GM23338 (cell line): Measurements from ENCODE around the gene EYA3.

Source experiments
- CTCF ChIP-seq, 2 experiments: fragments of 200-600 bp in 1 of 2; sonication (generic) in 1 of 2; conservative IDR thresholded peaks; 2 replicates each; pipeline versions ENCODE4 v1.5.1 to v1.6.1; 2016 to 2017; ENCODE audit warnings: antibody characterized with exemption in 2 of 2, low read depth in 2 of 2, mild to moderate bottlenecking in 2 of 2, moderate library complexity in 1 of 2
- EZH2 ChIP-seq: fragments of 200-600 bp; sonication (generic); IDR thresholded peaks from one replicate; pipeline ENCODE4 v1.8.0; 2017; ENCODE audit warnings: antibody characterized with exemption, mild to moderate bottlenecking, low read depth; ENCODE audit not compliant: unreplicated experiment
- EZH2phosphoT487 ChIP-seq: fragments of 200-600 bp; sonication (generic); IDR thresholded peaks from one replicate; pipeline ENCODE4 v1.8.1; 2018; ENCODE audit warnings: antibody characterized with exemption; ENCODE audit not compliant: unreplicated experiment
- POLR2AphosphoS5 ChIP-seq: IDR thresholded peaks from 2 replicates; pipeline ENCODE4 v1.6.1; 2016; ENCODE audit warnings: antibody characterized with exemption, low read depth
- STAT1 ChIP-seq: IDR thresholded peaks from one replicate; pipeline ENCODE4 v1.6.1; 2016; ENCODE audit warnings: antibody characterized with exemption; ENCODE audit not compliant: unreplicated experiment
- ZNF114 ChIP-seq: fragments of 250-450 bp; sonication (Bioruptor Pico); IDR thresholded peaks from 2 replicates; pipeline ENCODE4 v1.5.0; 2020; ENCODE audit warnings: mild to moderate bottlenecking, moderate library complexity
- ZNF331 ChIP-seq: fragments of 250-450 bp; sonication (Bioruptor Pico); IDR thresholded peaks from 2 replicates; pipeline ENCODE4 v1.5.0; 2020; ENCODE audit warnings: low read depth, mild to moderate bottlenecking, moderate library complexity
- TF ChIP-seq, protein P1 (sequence below): IDR thresholded peaks from one replicate; pipeline ENCODE4 v1.6.1; 2018; ENCODE audit warnings: antibody characterized with exemption; ENCODE audit not compliant: unreplicated experiment
- TF ChIP-seq, protein P2 (sequence below): IDR thresholded peaks from 2 replicates; pipeline ENCODE4 v1.6.1; 2016; ENCODE audit warnings: antibody characterized with exemption

GRCh38 chr1:28067523-28068090 lies 20.8 kb downstream of the EYA3 start:
- TF ChIP-seq CTCF (conservative IDR thresholded peaks at IDR 0.05; ENCODE audit: low read depth in 2 of 2) (no peak), EZH2phosphoT487 (no peak), ZNF114 (no peak), ZNF331 (CRISPR knock-in tag) (no peak), STAT1 (no peak), EZH2 (no peak), POLR2AphosphoS5 (no peak)
- TF ChIP-seq, protein P1, sequence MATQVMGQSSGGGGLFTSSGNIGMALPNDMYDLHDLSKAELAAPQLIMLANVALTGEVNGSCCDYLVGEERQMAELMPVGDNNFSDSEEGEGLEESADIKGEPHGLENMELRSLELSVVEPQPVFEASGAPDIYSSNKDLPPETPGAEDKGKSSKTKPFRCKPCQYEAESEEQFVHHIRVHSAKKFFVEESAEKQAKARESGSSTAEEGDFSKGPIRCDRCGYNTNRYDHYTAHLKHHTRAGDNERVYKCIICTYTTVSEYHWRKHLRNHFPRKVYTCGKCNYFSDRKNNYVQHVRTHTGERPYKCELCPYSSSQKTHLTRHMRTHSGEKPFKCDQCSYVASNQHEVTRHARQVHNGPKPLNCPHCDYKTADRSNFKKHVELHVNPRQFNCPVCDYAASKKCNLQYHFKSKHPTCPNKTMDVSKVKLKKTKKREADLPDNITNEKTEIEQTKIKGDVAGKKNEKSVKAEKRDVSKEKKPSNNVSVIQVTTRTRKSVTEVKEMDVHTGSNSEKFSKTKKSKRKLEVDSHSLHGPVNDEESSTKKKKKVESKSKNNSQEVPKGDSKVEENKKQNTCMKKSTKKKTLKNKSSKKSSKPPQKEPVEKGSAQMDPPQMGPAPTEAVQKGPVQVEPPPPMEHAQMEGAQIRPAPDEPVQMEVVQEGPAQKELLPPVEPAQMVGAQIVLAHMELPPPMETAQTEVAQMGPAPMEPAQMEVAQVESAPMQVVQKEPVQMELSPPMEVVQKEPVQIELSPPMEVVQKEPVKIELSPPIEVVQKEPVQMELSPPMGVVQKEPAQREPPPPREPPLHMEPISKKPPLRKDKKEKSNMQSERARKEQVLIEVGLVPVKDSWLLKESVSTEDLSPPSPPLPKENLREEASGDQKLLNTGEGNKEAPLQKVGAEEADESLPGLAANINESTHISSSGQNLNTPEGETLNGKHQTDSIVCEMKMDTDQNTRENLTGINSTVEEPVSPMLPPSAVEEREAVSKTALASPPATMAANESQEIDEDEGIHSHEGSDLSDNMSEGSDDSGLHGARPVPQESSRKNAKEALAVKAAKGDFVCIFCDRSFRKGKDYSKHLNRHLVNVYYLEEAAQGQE = no peak
- TF ChIP-seq, protein P2, sequence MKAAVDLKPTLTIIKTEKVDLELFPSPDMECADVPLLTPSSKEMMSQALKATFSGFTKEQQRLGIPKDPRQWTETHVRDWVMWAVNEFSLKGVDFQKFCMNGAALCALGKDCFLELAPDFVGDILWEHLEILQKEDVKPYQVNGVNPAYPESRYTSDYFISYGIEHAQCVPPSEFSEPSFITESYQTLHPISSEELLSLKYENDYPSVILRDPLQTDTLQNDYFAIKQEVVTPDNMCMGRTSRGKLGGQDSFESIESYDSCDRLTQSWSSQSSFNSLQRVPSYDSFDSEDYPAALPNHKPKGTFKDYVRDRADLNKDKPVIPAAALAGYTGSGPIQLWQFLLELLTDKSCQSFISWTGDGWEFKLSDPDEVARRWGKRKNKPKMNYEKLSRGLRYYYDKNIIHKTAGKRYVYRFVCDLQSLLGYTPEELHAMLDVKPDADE = no peak
